ENCODE measurements around the gene STAU1.
"Not testable (repeated sequence)": the region's sequence is repeated elsewhere in the genome, so short reads cannot be mapped to it uniquely, and the experiment has no call there.

STAU1 gene

GRCh38 chr20:49187851-49188641, at the start of gene STAU1:
Gene STAU1, minus strand, starts transcription at chr20:49188334. Its CDS starts 22,133 bp downstream, at chr20:49166201.
- DNase-seq: peak; percentile 93 to 95

- no peak for DNase-seq
Observed at GRCh38 chr20:49237531-49237930, 49.4 kb upstream of the STAU1 start.

GRCh38 chr20:49236301-49236700, 48.2 kb upstream of the STAU1 start:
- DNase-seq: no peak

GRCh38 chr20:49234831-49235230, 46.7 kb upstream of the STAU1 start:
- no peak for DNase-seq

GRCh38 chr20:49233226-49233625, 45.1 kb upstream of the STAU1 start:
- DNase-seq: no peak

GRCh38 chr20:49231471-49231870, 43.3 kb upstream of the STAU1 start:
- DNase-seq: no peak

GRCh38 chr20:49230561-49231133, 42.5 kb upstream of the STAU1 start:
- no peak for DNase-seq

- DNase-seq: no peak
Observed at GRCh38 chr20:49230021-49230420, 41.9 kb upstream of the STAU1 start.

GRCh38 chr20:49229381-49229780, 41.2 kb upstream of the STAU1 start:
- no peak for DNase-seq

- no peak for DNase-seq
Observed at GRCh38 chr20:49228676-49229075, 40.5 kb upstream of the STAU1 start.

GRCh38 chr20:49225896-49226295, 37.8 kb upstream of the STAU1 start:
- no peak for DNase-seq

GRCh38 chr20:49219924-49220831, 32.0 kb upstream of the STAU1 start:
- DNase-seq: no peak

- peak; percentile 98 to 99 for DNase-seq
Observed at GRCh38 chr20:49219091-49219923, 31.2 kb upstream of the STAU1 start, which contains the start of gene DDX27. Gene DDX27, plus strand, starts transcription at chr20:49219416. Its CDS starts 33 bp downstream, at chr20:49219449.

GRCh38 chr20:49218739-49219090, 30.6 kb upstream of the STAU1 start:
- DNase-seq: not testable (repeated sequence)

- peak; percentile 97 to 99 for DNase-seq
Observed at GRCh38 chr20:49216991-49217578, 29.0 kb upstream of the STAU1 start.

- no peak for DNase-seq
Observed at GRCh38 chr20:49215232-49215631, 27.1 kb upstream of the STAU1 start.

GRCh38 chr20:49214571-49214970, 26.4 kb upstream of the STAU1 start:
- no peak for DNase-seq

- no peak for DNase-seq
Observed at GRCh38 chr20:49210757-49211110, 22.6 kb upstream of the STAU1 start.

GRCh38 chr20:49210101-49210756, 22.1 kb upstream of the STAU1 start:
- DNase-seq: no peak

- peak; percentile 34 to 42 for DNase-seq
Observed at GRCh38 chr20:49207076-49207475, 18.9 kb upstream of the STAU1 start.

GRCh38 chr20:49203746-49204145, 15.6 kb upstream of the STAU1 start:
- DNase-seq: no peak

GRCh38 chr20:49203011-49203410, 14.9 kb upstream of the STAU1 start:
- DNase-seq: no peak
